D721Med (cell line): Measurements from ENCODE around the gene RAPGEF1.

ENCODE experiments used
- DNase-seq: peaks from one replicate; pipeline ENCODE4 v3.0.0; 2011; ENCODE audit warnings: low spot score; ENCODE audit not compliant: insufficient read length
- FAIRE-seq: peaks from 2 replicates; lab custom pipeline; 2011; peaks lifted over from hg19 to GRCh38; lab: Jason Lieb, UNC
- TF ChIP-seq, protein P1 (sequence below): IDR thresholded peaks from 2 replicates; pipeline ENCODE4 v1.5.1; 2012; ENCODE audit warnings: mild to moderate bottlenecking, control low read depth; ENCODE audit not compliant: insufficient read depth; ENCODE audit errors: missing control alignments

RAPGEF1 gene

DNA sequence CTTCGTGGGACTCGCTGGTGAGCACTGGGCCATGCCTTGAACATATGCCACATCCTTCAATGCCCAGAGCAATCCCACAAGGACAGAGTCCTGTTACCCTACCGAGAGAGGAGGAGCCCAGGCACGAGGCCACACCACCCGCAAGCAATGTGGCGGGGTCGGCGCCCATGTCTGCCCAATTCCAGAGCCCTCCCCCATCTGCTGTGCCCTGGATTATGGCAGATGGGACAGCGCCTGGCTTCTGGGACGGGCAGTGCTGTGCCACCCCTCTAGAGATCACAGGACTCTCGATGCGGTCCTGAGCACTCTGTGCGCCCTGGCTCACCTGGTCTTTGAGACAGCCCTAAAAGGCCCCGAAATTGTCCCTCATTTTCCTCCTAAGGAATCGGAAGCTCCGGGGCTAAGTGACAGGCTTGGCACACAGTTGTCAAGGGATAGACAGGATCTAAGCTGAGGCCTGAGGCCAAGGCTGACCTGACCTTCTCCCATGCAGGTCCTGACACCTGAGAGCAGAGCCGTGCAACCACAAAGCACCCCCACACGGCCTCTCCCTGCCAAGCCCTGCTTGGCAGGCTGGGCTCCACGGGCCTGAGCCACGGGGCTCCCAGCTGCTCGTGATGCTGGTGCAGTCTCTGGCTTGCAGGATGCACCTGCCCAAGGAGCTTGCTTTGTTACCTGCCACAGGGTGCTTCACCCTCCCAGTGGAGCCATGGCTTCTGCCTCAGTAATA, 145.8 kb downstream of the RAPGEF1 start:
- TF ChIP-seq, protein P1, sequence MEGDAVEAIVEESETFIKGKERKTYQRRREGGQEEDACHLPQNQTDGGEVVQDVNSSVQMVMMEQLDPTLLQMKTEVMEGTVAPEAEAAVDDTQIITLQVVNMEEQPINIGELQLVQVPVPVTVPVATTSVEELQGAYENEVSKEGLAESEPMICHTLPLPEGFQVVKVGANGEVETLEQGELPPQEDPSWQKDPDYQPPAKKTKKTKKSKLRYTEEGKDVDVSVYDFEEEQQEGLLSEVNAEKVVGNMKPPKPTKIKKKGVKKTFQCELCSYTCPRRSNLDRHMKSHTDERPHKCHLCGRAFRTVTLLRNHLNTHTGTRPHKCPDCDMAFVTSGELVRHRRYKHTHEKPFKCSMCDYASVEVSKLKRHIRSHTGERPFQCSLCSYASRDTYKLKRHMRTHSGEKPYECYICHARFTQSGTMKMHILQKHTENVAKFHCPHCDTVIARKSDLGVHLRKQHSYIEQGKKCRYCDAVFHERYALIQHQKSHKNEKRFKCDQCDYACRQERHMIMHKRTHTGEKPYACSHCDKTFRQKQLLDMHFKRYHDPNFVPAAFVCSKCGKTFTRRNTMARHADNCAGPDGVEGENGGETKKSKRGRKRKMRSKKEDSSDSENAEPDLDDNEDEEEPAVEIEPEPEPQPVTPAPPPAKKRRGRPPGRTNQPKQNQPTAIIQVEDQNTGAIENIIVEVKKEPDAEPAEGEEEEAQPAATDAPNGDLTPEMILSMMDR = no peak
- no peak for FAIRE-seq
- no peak for DNase-seq

DNA sequence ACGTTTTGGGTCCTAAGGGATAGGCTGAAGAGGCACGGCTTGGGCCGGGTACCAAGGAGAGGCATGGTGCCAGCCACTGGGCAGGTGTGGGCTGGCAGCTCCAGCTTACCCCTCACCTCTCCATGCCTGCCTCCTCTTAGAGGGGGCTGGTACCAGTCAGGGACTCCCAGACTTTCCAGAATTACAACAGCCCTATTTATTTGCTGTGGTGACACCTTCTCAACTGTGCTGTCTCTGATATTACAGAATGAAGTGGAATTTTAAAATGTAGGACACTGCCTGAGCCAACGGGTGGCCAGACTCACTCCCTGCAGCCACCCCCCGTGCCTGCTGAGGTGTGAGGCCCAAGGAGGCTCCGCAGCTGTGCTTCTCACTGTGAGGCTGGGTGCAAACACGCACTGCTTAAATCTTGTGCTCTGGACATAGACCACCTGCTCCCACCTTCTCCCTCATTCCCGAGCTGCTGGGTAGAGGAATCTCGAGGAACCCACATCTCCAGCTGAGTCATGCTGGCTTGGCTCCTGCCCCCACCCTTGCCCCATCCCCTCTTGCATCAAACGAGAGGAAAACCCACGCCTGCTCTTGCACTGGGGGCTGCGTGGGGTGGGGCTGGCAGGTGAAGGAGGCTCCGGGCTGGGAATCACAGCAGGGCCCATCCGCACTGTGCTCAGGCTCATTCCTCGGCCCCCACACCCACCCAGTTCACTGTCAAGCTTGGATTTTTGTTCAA, 146.6 kb downstream of the RAPGEF1 start:
- FAIRE-seq (no peak), DNase-seq (no peak)
- TF ChIP-seq, protein P1 = no peak

DNA sequence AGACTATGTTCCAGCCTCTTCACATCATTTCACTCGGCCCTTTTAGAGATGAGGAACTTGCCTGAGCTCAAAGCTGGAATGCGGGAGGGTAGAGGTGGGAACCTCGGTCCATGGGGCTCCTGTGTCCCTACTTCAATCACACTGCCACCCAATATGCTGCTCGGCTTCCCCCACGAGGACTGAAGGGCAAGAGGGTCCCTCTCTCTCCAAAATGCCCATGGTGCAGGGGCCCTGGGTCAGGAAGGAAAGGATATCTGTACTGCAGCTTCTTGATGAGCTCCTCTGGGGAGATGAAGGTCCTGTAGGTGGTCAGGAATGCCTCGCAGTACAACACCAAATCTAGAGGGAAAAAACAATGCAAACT, 148.0 kb downstream of the RAPGEF1 start:
- DNase-seq = no peak
- TF ChIP-seq, protein P1 = no peak
- no peak for FAIRE-seq

DNA sequence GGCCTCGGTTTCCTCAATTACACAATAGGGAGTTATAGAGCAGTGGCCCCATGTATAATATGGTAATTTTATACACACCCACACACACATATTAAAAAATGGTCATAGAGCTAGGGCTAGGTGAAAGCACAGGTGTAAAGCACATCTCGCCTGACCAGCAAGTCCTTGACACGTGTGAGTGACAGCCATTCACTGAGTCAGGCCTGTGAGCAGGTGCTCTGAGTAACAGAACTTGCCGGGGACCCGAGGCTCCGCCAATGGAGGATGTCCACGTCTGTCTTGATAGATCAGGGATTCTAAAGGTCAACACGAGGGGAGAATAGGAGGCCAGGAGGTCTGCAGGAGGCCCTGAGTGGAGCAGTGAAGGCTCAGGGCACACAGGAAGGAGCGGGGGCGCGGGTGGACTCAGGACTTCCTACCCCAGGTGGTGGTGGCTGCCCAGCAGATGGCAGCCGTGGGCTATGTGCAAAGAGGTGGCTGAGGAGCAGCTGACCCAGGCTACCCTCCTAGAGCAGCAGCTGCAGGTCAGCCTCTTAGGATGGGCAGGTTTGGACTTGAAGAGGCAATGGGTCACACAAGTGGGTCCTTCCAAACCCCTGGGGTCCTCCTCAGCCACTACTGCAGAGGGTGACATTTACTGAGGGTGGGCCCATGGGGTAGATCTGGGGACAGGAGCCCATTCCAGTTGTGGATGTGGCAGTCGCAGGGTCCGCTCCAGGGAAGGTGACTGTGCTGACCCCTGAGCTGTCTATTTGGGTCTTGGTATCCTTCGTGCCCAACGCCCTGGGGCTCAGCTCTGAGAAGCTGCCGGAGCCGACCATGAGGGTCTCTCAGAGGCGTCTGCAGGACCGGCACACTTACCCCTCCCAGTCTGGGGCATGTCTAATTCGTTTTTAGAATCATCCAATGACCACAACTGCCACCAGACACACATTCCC, 148.7 kb downstream of the RAPGEF1 start:
- DNase-seq (peak; percentile 82), FAIRE-seq (no peak)
- TF ChIP-seq, protein P1 = peak; percentile 86

DNA sequence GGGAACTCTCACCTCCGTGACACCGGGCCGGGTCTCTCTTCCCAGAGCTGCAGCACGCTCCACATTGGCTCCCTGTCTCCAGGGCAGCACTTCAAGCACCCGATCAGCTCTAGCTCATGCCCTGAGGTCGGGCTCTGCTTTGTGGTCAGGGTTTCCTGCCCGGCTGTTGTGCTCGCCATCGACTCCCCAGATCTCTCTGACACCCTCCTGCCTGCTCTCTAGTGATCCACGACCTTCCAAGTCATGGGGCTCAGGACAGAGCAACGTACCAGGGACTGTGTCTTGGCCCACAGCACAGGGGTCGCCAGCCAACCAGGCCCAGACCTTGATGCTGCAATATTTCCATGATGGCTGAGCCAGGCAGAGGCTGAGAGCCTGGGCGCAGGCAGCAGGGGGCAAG, 149.4 kb downstream of the RAPGEF1 start:
- FAIRE-seq (no peak), DNase-seq (no peak)
- TF ChIP-seq, protein P1 = no peak

DNA sequence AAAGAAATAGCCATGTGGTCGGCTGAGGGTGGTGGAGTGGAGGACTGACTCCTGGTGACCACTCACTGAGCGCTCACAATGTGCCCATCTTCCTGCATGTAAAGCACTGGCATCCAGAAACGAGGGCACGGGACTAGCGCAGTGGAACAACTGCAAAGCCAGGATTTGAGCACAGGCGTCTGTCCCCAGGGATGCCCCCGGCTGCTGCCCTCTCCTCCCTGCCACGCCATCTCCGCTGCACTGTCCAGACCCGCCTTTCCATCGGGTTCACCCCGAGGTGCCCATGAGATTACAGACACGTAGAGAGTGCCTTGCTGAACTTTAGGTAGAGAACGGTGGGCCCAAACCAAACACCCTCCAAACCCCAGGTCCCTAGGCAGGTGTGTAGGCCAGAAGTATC, 149.9 kb downstream of the RAPGEF1 start:
- TF ChIP-seq, protein P1 = no peak
- DNase-seq (no peak), FAIRE-seq (no peak)
